Stimulated activated CD4-positive, alpha-beta T cell treated with anti-CD3 and anti-CD28 coated beads, Interleukin-4, amount 100 ng/mL, for 48 hours (primary cell): ENCODE results near the gene RNF40.

Experiments used
- DNase-seq, 2 donors: peaks; one replicate each; pipeline ENCODE4 v3.0.0-alpha.2; 2020; ENCODE audit warnings: low read depth in 2 of 2

The RNF40 gene

DNA sequence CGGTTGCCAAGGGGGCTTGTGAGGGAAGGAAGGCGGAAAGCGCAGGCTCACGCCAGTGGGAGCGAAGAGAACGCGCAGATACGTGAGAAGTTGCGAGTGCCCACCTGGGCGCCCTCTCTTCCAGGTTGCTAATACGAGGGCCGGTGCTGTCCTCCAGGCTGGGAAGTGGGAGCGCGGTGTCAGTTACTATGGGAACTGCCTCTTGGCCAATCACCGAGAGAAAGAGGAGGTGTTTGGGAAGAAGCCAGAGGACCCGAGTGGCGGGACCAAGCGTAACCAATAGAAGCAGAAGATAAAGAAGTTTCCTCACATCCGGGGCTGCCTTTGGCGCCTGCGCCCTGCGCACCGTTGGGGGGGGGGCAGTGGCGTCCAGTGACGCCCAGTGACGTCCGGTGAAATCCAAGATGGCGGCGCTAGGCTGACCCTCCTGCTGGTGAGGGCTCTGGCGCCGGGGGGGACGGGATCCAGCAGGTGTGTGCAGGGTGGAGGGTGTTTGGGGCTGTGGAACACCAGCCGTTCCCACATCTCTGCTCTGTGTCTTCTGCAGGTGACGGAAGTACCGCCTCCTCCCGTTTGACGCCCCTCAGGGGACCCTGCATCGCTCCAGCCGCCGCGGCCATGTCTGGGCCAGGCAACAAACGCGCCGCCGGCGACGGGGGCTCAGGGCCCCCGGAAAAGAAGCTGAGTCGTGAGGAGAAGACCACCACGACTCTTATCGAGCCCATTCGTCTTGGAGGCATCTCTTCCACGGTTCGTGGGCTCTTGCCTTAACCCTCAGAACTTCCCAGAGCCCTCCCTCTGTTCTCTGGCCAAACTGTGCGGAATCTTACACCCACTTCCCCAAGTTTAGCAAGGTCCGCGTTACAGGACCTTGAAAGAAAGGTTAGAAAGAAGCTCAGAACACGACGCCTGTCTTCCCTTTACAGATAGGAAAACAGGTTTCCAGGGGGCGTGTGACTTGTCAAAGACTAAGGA lies at the start of gene RNF40, which contains the start of gene CFAP119:
Gene RNF40 (plus strand): TSS at position 395 of the 975 bp plus-strand sequence. CDS start 224 bp downstream, at position 619.
Gene CFAP119 (minus strand): TSS at position 135 of the 975 bp plus-strand sequence. CDS start 314 bp downstream, outside the sequence.
- peak; percentile 80 to 87 for DNase-seq

DNA sequence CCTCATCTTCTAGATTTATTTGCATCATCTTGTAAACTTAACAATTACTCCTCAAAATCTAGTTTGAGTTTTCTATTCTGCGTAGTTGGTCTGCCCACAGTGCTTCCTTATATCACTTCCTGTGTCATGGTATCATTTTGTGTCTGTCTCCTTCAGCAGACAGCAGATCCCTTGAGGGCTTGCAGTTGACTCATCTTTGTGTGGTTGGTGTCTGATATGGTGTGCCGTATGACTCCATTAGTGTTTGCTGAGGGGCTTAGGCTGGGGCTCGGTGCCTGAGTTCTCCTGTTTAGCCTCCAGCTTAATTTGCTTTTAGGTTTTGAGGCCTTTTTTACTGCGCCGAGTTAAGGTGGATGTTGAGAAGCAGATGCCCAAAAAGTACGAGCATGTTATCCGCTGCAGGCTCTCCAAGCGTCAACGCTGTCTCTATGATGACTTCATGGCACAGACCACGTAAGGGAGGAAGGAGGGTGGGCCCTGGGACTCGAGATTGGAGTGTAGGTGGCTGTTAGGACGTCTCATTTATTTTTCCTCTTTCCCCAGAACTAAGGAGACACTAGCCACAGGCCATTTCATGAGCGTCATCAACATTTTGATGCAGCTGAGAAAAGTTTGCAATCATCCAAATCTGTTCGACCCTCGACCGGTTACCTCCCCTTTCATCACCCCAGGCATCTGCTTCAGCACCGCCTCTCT lies 46.2 kb upstream of the RNF40 start:
- peak in 1 of 2 donors; percentile 19 for DNase-seq

DNA sequence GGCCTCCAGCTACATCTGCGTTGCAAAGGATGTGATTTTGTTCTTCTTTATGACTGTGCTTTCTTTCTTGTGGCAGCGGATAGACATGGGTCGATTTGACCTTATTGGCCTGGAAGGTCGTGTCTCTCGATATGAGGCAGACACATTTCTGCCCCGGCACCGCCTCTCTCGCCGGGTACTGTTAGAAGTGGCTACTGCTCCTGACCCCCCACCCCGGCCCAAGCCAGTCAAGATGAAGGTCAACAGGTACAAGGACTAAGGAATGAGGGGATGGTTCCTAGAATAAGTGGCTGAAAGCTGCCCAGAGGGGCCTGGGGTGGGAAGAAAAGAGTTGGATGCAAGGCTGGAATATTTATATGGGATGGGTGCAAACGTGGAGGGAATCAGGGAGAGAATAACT lies 42.0 kb upstream of the RNF40 start:
- DNase-seq: no peak

DNA sequence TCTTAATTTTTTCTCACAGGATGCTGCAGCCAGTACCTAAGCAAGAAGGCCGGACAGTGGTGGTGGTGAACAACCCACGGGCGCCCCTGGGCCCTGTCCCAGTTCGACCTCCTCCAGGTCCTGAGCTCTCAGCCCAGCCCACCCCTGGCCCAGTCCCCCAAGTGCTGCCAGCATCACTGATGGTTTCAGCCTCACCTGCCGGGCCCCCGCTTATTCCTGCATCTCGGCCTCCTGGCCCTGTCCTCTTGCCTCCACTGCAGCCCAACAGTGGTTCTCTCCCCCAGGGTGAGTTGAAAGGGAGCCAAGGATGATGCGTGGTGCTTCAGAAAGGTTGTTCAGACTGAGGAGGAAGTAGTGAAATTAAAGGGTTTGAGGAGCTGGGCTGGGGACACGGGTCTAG lies 41.4 kb upstream of the RNF40 start:
- DNase-seq: no peak

DNA sequence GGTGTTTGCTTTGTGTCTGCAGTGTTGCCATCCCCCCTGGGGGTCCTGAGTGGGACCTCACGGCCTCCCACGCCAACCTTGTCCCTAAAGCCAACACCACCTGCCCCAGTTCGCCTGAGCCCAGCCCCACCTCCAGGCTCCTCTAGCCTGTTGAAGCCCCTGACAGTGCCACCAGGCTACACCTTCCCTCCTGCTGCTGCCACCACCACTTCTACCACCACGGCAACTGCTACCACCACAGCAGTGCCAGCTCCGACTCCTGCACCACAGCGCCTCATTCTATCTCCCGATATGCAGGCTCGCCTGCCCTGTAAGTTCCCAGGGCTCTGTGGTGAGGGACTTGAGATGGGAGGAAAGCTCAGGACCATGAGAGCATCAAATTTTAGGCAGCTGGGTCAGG lies 41.0 kb upstream of the RNF40 start:
- DNase-seq: no peak

DNA sequence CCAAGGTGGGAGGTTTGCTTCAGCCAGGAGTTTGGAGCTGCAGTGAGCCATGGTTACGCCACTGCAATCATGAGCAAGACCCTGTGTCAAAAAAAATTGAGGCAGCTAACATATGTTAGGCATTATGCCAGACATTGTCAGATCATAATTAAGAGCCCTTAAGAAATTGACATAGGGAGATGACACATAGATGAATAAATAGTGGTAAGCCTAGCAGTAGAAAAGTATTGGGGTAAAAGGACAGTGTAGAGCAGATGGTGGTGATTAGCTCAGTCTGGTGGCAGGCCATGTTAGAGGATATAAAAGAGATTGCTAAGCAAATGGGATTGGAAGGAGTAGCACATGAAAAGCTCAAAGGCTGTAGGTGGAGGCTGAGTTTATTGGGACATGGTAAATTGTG lies 40.5 kb upstream of the RNF40 start:
- no peak for DNase-seq

DNA sequence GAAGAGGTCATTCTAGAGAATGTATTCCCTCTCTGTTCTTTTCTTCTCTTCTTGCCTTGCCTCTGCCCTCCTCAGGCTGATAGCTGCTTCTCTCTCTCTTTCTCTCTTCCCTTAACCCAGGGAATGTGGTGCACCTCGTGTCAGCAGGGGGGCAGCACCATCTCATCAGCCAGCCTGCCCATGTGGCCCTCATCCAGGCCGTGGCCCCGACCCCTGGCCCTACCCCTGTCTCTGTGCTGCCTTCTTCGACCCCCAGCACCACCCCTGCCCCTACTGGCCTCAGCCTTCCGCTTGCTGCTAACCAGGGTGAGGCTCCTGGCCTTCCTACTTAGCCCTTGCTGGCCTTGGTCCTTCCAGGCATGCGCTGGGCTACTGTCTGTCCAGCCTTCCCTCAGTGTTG lies 39.7 kb upstream of the RNF40 start:
- no peak for DNase-seq

DNA sequence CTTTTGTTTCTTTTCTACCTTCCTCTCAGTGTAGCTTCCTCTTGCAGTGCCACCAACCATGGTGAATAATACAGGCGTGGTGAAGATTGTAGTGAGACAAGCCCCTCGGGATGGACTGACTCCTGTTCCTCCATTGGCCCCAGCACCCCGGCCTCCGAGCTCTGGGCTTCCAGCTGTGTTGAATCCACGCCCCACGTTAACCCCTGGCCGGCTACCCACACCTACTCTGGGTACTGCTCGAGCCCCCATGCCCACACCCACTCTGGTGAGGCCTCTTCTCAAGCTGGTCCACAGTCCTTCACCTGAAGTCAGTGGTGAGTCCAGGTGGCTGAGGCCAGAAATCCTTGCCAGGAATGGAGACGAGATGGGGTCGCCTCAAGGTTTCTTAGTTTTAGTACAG lies 39.2 kb upstream of the RNF40 start:
- no peak for DNase-seq

DNA sequence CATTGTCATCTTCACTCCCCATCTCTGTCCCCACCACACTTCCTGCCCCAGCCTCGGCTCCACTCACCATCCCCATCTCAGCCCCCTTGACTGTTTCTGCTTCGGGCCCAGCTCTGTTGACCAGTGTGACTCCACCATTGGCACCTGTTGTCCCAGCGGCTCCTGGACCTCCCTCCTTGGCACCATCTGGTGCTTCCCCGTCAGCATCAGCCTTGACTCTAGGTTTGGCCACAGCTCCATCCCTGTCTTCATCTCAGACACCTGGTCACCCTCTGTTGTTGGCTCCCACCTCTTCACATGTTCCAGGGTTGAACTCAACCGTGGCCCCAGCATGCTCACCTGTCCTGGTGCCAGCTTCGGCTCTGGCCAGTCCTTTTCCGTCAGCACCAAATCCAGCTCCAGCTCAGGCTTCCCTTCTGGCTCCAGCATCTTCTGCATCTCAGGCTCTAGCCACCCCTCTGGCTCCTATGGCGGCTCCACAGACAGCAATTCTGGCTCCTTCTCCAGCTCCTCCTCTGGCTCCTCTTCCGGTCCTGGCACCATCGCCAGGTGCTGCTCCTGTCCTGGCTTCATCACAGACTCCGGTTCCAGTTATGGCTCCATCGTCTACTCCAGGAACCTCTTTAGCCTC lies 38.3 kb upstream of the RNF40 start:
- DNase-seq: no peak

DNA sequence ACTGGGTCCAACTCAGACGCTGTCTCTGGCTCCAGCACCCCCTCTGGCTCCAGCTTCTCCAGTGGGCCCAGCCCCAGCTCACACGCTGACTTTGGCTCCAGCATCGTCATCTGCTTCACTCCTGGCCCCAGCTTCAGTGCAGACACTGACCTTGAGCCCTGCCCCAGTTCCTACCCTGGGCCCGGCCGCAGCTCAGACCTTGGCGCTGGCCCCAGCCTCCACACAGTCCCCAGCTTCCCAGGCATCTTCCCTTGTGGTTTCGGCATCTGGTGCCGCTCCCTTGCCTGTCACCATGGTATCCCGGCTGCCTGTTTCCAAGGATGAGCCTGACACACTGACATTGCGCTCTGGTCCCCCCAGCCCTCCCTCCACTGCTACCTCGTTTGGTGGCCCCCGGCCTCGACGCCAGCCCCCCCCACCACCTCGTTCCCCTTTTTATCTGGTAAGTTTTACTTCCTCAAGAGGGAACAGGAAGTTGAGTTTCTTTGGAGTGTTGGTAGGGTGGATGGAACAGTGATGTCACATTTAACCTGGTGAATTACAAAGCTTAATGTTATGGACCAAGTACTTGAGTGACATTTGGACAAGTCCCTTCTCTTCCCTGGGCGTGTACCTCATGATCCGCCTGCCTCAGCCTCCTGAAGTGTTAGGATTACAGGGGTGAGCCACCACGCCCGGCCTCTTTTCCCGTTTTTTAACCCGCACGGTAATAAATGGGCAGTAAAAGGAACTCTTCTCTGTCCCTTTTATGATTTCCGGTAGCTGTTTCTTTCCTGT lies 37.3 kb upstream of the RNF40 start:
- DNase-seq: no peak

DNA sequence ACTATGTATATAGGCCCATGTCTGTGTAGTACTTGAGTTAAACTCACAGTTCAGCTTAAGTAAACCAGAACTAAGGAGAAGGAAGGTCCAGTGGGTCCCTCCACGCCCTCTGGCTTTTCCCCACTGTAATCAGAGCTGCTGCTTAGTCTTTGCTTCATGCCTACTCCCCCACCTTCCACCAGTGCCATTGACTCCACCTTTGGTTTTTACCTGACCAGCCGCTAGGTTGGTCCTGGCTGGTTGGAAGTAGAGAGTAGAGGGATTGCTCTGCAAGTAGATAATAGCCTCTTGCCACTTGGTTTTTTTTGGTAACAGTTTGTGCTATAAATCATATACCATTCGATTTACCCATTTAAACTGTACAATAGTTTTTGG lies 36.7 kb upstream of the RNF40 start:
- DNase-seq: no peak

DNA sequence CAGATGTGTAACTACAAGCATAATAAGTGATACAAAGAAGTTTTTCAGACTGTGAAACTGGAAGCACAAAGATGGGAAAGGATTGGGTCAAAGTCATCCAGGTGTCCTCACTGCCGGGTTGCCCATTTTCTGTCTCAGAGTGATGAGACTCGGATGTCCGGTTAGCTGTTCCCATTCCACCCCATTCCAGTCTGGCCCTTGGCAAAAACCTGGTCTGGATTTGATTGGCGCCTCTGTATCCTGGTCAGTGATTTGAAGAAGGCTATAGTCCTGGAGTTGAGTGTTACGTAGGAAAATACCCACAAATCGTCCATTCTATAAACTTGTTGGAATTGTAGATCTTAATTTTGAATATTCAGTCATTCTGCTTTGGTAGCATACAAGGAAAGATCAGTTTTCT lies 33.8 kb upstream of the RNF40 start:
- DNase-seq: no peak

DNA sequence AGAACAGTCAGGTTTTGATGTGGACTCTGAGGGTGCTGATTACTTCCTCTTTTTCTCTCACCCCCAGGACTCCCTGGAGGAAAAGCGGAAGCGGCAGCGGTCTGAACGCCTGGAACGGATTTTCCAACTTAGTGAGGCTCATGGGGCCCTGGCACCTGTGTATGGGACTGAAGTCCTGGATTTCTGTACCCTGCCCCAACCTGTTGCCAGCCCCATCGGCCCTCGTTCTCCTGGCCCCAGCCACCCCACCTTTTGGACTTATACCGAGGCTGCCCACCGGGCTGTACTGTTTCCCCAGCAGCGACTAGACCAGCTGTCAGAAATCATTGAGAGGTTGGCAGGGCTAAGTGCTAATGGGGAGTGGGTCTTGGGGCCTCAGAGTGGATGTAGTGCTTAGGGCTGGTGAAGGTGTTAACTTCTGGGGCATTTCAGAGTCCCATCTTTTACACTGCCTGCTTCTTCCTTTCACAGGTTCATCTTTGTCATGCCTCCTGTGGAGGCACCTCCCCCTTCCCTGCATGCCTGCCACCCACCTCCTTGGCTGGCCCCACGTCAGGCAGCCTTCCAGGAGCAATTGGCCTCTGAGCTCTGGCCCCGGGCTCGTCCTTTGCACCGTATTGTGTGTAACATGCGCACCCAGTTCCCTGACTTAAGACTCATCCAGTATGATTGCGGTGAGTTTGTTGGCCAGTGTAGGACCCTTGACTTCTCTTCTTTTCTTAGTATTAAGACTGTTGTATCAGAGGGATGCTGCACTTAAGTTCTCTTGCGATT lies 33.0 kb upstream of the RNF40 start:
- no peak for DNase-seq

DNA sequence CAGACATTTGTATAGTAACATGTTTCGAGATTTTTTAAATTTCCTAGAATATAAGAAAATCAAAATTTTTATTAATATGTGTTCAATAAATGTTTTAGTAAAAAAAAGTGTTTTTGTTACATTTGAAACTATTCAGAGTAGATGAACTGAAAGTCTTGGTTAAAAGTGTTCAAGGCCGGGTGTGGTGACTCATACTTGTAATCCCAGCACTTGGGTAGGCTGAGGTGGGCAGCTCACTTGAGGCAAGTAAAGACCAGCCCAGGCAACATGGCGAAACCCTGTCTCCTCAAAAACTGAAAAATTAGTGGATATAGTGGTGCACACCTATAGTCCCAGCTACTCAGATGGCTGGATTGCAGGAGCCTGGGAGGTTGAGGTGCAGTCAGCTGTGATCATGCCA lies 30.7 kb upstream of the RNF40 start:
- no peak for DNase-seq

DNA sequence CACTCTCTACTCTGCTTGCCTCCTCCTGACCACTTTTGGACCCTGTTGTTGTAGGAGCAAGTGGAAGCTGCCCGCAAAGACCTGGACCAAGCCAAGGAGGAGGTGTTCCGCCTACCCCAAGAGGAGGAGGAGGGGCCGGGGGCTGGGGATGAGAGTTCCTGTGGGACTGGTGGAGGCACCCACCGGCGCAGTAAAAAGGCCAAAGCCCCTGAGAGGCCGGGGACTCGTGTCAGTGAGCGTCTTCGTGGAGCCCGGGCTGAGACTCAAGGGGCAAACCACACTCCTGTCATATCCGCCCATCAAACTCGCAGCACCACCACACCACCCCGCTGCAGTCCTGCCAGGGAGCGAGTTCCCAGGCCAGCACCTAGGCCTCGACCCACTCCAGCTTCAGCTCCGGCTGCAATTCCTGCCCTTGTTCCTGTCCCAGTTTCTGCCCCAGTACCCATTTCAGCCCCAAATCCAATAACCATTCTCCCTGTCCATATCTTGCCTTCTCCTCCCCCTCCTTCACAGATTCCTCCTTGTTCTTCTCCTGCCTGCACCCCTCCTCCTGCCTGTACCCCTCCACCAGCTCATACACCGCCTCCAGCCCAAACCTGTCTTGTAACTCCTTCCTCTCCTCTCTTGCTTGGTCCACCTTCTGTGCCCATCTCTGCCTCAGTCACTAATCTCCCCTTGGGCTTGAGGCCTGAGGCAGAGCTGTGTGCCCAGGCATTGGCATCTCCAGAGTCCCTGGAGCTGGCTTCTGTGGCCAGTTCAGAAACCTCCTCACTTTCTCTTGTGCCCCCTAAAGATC lies 24.9 kb upstream of the RNF40 start:
- no peak for DNase-seq

DNA sequence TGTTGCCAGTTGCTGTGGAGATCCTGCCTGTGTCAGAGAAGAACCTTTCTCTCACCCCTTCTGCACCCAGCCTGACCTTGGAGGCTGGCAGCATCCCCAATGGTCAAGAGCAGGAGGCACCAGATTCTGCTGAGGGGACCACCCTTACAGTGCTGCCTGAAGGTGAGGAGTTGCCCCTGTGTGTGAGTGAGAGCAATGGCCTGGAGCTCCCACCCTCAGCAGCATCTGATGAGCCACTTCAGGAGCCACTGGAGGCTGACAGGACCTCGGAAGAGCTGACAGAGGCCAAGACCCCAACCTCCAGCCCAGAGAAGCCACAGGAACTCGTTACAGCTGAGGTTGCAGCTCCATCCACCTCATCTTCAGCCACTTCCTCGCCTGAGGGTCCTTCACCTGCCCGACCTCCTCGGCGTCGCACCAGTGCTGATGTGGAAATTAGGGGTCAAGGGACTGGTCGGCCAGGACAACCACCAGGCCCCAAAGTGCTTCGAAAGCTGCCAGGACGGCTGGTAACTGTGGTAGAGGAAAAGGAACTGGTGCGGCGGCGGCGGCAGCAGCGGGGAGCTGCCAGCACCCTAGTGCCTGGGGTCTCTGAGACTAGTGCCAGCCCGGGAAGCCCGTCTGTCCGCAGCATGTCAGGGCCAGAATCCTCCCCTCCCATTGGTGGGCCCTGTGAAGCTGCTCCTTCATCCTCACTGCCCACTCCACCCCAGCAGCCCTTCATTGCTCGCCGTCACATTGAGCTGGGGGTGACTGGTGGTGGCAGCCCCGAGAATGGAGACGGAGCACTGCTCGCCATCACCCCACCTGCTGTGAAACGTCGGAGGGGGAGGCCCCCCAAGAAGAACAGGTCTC lies 24.1 kb upstream of the RNF40 start:
- DNase-seq: no peak

DNA sequence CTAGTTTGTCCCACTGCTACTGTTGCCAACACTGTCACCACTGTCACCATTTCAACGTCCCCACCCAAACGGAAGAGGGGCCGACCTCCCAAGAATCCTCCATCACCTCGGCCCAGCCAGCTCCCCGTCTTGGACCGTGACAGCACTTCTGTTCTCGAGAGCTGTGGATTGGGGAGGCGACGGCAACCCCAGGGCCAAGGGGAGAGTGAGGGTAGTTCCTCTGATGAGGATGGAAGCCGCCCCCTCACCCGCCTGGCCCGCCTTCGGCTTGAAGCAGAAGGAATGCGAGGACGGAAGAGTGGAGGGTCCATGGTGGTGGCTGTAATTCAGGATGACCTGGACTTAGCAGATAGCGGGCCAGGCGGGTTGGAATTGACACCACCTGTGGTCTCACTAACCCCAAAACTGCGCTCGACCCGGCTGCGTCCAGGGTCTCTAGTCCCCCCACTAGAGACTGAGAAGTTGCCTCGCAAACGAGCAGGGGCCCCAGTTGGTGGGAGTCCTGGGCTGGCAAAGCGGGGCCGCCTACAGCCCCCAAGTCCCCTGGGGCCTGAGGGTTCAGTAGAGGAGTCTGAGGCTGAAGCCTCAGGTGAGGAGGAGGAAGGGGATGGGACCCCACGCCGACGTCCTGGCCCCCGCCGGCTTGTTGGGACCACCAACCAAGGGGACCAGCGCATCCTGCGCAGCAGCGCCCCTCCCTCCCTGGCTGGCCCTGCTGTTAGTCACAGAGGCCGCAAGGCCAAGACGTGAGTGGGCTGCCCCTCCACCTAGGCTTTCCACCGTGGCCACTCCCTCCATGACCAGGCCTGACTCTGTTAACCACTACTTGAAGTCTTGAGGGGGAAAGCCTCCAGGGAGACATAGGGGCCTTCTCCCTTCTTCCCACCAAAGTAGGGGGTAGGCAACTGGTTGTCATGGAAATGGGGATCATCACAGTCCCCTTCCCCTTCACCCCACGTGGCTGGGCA lies 22.9 kb upstream of the RNF40 start:
- no peak for DNase-seq
